Measurements from ENCODE around the gene LSM14A. TPM values are rescaled to one million over a fixed set of nuclear protein-coding genes. Genes with fewer than 3 reads are reported as not detected.
"Not testable (repeated sequence)": the region's sequence is repeated elsewhere in the genome, so short reads cannot be mapped to it uniquely, and the experiment has no call there.

The LSM14A gene
- total RNA-seq, 4 donors from 2014 or later, result 68.4 to 117 (median 98.1) TPM

DNA sequence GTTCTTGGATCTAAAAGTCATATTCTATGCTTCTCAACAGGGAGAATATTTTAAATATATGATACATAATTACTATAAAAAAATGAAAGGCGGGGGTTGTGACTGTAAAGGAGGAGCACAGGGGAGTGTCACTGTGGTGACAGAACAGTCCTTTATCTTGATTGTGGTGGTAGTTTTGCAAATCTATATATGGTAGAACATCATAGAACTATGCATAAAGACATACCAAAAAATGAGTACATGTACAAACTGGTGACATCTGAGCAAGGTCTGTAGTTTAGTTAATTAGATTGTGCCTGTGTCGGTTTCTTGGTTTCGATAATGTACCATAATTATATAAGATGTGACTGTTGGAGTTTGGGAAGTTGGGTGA lies 43.3 kb downstream of the LSM14A start:
- H3K9me3 ChIP-seq, result no peaks in the 10 kb centered on the region
- no peak for DNase-seq (ENCODE audit: low spot score in 2 of 2)
- TF ChIP-seq CTCF (IDR thresholded peaks at IDR 0.05), result no peak
- TF ChIP-seq EP300 (IDR thresholded peaks at IDR 0.05), result no peak
- no peak for TF ChIP-seq POLR2A (IDR thresholded peaks at IDR 0.05)
- H3K27ac ChIP-seq, result no peak overlapping the region
- H3K27me3 ChIP-seq, result no peaks in the 10 kb centered on the region
- H3K4me1 ChIP-seq, result peaks cover 0 to 16% (median 0%) of the 10 kb centered on the region in 4 donors
- WGBS, 2 donors, result 96 to 98% methylated on average over 3 of the region's 3 CpGs
- no peak overlapping the region for H3K4me3 ChIP-seq
- H3K36me3 ChIP-seq, result peaks cover 1 to 78% (median 5%) of the 10 kb centered on the region in 3 donors

DNA sequence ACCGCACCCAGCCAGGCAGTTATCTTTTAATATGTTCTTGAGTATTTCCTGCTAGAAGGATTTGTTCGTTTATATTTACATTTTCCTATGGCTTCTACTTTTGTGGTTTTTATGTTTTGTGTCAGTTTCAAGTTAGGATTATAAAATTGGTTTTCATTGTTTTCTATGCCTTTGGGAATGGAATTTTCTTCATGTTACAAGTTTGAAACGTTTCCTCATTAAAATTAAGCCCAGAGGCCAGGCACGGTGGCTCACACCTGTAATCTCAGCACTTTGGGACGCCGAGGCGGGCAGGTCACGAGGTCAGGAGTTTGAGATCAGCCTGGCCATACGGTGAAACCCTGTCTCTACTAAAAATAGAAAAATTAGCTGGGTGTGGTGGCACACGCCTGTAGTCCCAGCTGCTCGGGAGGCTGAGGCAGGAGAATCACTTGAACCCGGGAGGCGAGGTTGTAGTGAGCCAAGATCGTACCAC lies 44.5 kb downstream of the LSM14A start:
- H3K27ac ChIP-seq; DNase-seq (ENCODE audit: low spot score in 2 of 2); H3K27me3 ChIP-seq; H3K9me3 ChIP-seq; H3K4me3 ChIP-seq: not testable (repeated sequence)
- 79 to 84% methylated on average over 14 of the region's 14 CpGs for WGBS, 2 donors
- H3K36me3 ChIP-seq, result peaks cover 0 to 78% (median 0%) of the 10 kb centered on the region in 3 donors
- peaks cover 0 to 16% (median 0%) of the 10 kb centered on the region in 4 donors for H3K4me1 ChIP-seq

GRCh38 chr19:34217952-34218817 lies 45.9 kb downstream of the LSM14A start:
- 67 to 71% methylated on average over 18 of the region's 18 CpGs for WGBS, 2 donors
- DNase-seq (ENCODE audit: low spot score in 2 of 2), result peak in 1 of 2 donors; percentile 36
- Histone ChIP-seq H3K4me3 (no peak overlapping the region), H3K27ac (peak overlapping the region in 2 of 4 donors; percentile 15 to 49), H3K36me3 (peaks cover 0 to 82% (median 3%) of the 10 kb centered on the region in 3 donors), H3K9me3 (no peaks in the 10 kb centered on the region), H3K4me1 (peaks cover 0 to 16% (median 0%) of the 10 kb centered on the region in 4 donors), H3K27me3 (no peaks in the 10 kb centered on the region)
- TF ChIP-seq POLR2A (IDR thresholded peaks at IDR 0.05) (no peak), EP300 (IDR thresholded peaks at IDR 0.05) (peak in 1 of 2 donors; percentile 14)

DNA sequence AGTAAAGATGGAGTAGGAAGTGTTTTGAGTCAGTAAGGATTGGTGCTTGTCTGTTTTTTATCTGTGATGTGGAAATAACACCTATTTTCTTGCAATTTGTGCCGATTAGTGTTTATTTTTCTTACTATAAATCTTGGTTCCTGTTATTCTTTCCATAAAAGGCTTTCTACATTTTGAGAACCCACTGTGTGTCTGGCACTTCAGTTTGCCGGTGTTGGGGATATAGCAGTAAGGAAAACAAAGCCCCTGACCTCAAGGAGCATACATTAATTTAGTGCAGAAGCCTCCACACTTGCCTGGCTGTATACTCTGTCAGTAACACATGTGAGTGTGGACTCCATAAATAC lies 46.5 kb downstream of the LSM14A start:
- no peaks in the 10 kb centered on the region for H3K9me3 ChIP-seq
- no peak overlapping the region for H3K4me3 ChIP-seq
- DNase-seq (ENCODE audit: low spot score in 2 of 2), result no peak
- TF ChIP-seq EP300 (IDR thresholded peaks at IDR 0.05) (no peak), CTCF (IDR thresholded peaks at IDR 0.05) (no peak), POLR2A (IDR thresholded peaks at IDR 0.05) (no peak)
- H3K27me3 ChIP-seq, result no peaks in the 10 kb centered on the region
- no peak overlapping the region for H3K27ac ChIP-seq
- peaks cover 0 to 83% (median 6%) of the 10 kb centered on the region in 3 donors for H3K36me3 ChIP-seq
- WGBS, 2 donors, result 49 to 70% methylated on average over 2 of the region's 2 CpGs
- peaks cover 0 to 16% (median 0%) of the 10 kb centered on the region in 4 donors for H3K4me1 ChIP-seq

GRCh38 chr19:34220472-34221063 lies 48.3 kb downstream of the LSM14A start:
- no peak overlapping the region for H3K4me3 ChIP-seq
- H3K9me3 ChIP-seq, result no peaks in the 10 kb centered on the region
- WGBS, 2 donors, result 67 to 68% methylated on average over 4 of the region's 4 CpGs
- H3K4me1 ChIP-seq, result peaks cover 0 to 30% (median 0%) of the 10 kb centered on the region in 4 donors
- DNase-seq (ENCODE audit: low spot score in 2 of 2), result peak; percentile 27 to 86
- peak; percentile 46 to 65 (median 51) for TF ChIP-seq CTCF (IDR thresholded peaks at IDR 0.05)
- TF ChIP-seq POLR2A (IDR thresholded peaks at IDR 0.05), result no peak
- no peak overlapping the region for H3K27ac ChIP-seq
- H3K36me3 ChIP-seq, result peaks cover 0 to 85% (median 16%) of the 10 kb centered on the region in 3 donors
- H3K27me3 ChIP-seq, result no peaks in the 10 kb centered on the region

GRCh38 chr19:34222386-34222785 lies 50.1 kb downstream of the LSM14A start:
- 80 to 81% methylated on average over 1 of the region's 1 CpG for WGBS, 2 donors
- no peak for DNase-seq (ENCODE audit: low spot score in 2 of 2)
- no peak overlapping the region for H3K4me3 ChIP-seq
- TF ChIP-seq EP300 (IDR thresholded peaks at IDR 0.05), result no peak
- TF ChIP-seq POLR2A (IDR thresholded peaks at IDR 0.05), result no peak
- TF ChIP-seq CTCF (IDR thresholded peaks at IDR 0.05), result no peak
- H3K27ac ChIP-seq, result no peak overlapping the region
- no peaks in the 10 kb centered on the region for H3K27me3 ChIP-seq
- no peaks in the 10 kb centered on the region for H3K9me3 ChIP-seq
- H3K4me1 ChIP-seq, result peaks cover 0 to 35% (median 0%) of the 10 kb centered on the region in 4 donors
- peaks cover 0 to 88% (median 16%) of the 10 kb centered on the region in 3 donors for H3K36me3 ChIP-seq
